GM19099 (cell line): ENCODE data around the gene GALNT9.

ENCODE experiments used
- POLR2A ChIP-seq: IDR thresholded peaks from 3 replicates; pipeline ENCODE4 v1.6.1; 2011; ENCODE audit warnings: low read depth; ENCODE audit not compliant: insufficient read length; ENCODE audit errors: extremely low read depth

The GALNT9 gene

GRCh38 chr12:132253698-132254480 lies 75.5 kb downstream of the GALNT9 start:
- no peak for TF ChIP-seq POLR2A

GRCh38 chr12:132251741-132252490 lies 77.5 kb downstream of the GALNT9 start:
- TF ChIP-seq POLR2A: no peak

- TF ChIP-seq POLR2A: no peak
Measured at GRCh38 chr12:132251310-132251709, 78.1 kb downstream of the GALNT9 start.

GRCh38 chr12:132250707-132251106 lies 78.7 kb downstream of the GALNT9 start:
- TF ChIP-seq POLR2A: no peak

GRCh38 chr12:132249689-132250478 lies 79.5 kb downstream of the GALNT9 start:
- TF ChIP-seq POLR2A: no peak

GRCh38 chr12:132248453-132249167 lies 80.8 kb downstream of the GALNT9 start:
- no peak for TF ChIP-seq POLR2A

GRCh38 chr12:132247718-132248452 lies 81.5 kb downstream of the GALNT9 start:
- TF ChIP-seq POLR2A: no peak

- no peak for TF ChIP-seq POLR2A
Measured at GRCh38 chr12:132246997-132247717, 82.2 kb downstream of the GALNT9 start.

GRCh38 chr12:132245521-132246101 lies 83.8 kb downstream of the GALNT9 start:
- no peak for TF ChIP-seq POLR2A

- no peak for TF ChIP-seq POLR2A
Measured at GRCh38 chr12:132244724-132245295, 84.6 kb downstream of the GALNT9 start.

GRCh38 chr12:132243596-132244310 lies 85.6 kb downstream of the GALNT9 start:
- no peak for TF ChIP-seq POLR2A

- no peak for TF ChIP-seq POLR2A
Measured at GRCh38 chr12:132239796-132240668, 89.4 kb downstream of the GALNT9 start.

- TF ChIP-seq POLR2A: no peak
Measured at GRCh38 chr12:132239392-132239791, 90.0 kb downstream of the GALNT9 start.
